B cell (primary cell): ENCODE data around the gene CD207.

Source experiments
- EZH2 ChIP-seq: IDR thresholded peaks from 2 replicates; pipeline ENCODE4 v1.6.1; 2012; ENCODE audit warnings: borderline replicate concordance, low read depth, mild to moderate bottlenecking, moderate library complexity, low read length; ENCODE audit not compliant: insufficient read depth, poor library complexity, severe bottlenecking
- TF ChIP-seq, protein P1 (sequence below): fragments of 200-600 bp; IDR thresholded peaks from one replicate; pipeline ENCODE4 v1.8.0; 2022; ENCODE audit warnings: antibody characterized with exemption, mild to moderate bottlenecking

DNA sequence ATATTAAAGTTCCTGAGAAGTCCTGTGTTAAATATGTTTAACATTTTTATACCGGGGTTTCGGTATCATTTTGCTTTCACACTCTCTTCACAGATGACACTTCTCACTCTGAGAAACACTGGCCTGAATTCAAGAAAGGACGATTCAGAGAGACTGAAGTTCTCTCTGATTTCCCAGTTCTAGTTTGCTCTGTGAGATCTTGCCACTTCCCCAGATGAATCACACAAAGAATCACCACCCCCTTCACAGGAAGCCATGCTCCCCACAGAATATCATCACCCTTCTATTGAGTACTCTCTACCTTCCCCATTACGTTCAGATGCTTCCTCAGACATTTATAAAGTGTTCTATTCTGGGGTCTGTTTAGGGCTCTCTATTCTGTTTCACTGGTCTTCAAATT is 16.1 kb upstream of the CD207 start:
- TF ChIP-seq, protein P1, sequence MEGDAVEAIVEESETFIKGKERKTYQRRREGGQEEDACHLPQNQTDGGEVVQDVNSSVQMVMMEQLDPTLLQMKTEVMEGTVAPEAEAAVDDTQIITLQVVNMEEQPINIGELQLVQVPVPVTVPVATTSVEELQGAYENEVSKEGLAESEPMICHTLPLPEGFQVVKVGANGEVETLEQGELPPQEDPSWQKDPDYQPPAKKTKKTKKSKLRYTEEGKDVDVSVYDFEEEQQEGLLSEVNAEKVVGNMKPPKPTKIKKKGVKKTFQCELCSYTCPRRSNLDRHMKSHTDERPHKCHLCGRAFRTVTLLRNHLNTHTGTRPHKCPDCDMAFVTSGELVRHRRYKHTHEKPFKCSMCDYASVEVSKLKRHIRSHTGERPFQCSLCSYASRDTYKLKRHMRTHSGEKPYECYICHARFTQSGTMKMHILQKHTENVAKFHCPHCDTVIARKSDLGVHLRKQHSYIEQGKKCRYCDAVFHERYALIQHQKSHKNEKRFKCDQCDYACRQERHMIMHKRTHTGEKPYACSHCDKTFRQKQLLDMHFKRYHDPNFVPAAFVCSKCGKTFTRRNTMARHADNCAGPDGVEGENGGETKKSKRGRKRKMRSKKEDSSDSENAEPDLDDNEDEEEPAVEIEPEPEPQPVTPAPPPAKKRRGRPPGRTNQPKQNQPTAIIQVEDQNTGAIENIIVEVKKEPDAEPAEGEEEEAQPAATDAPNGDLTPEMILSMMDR: no peak
- TF ChIP-seq EZH2: no peak
